ENCODE results near the gene CFAP45. TPM values are rescaled to one million over a fixed set of nuclear protein-coding genes. Genes with fewer than 3 reads are reported as not detected.
A peak's percentile ranks its signal among the peaks of the same experiment; 100 is the strongest.

Gene CFAP45
- total and polyA plus RNA-seq, 9 of the 15 experiments (the other 6 are each of a cell fraction or from before 2014, with no cell fraction given) = 0.65 to 2.4 (median 1.5) TPM

GRCh38 chr1:159947942-159948341 lies 48.0 kb upstream of the CFAP45 start:
- H3K4me3 ChIP-seq = no peak overlapping the region
- H3K9me1 ChIP-seq (ENCODE audit: control insufficient read depth, insufficient read depth, low read length) = no peaks in the 10 kb centered on the region
- CTCF ChIA-PET (ENCODE audit: low intra/inter-chr PET ratio) = no interaction called here
- ATAC-seq (no peak), FAIRE-seq (no peak), DNase-seq (ENCODE audit: extremely low read depth in 1 of 4, low spot score in 3 of 4) (no peak)
- H2AFZ ChIP-seq (ENCODE audit: low read depth, low read length) = no peak overlapping the region
- no peaks in the 10 kb centered on the region for H3K9me3 ChIP-seq (replicated peaks; ENCODE audit: control insufficient read depth, insufficient read depth, low read depth, low read length)
- no peaks in the 10 kb centered on the region for H3K36me3 ChIP-seq (ENCODE audit: control insufficient read depth, insufficient read depth, low read length)
- POLR2A ChIA-PET = interaction anchor here (0.7 kb wide), 1 partner anchor 52 kb away, joined by 3 read pairs; no protein-coding TSS in a partner anchor
- H4K20me1 ChIP-seq (replicated peaks; ENCODE audit: control insufficient read depth, insufficient read depth, low read length) = 0 out of 2 replicates have a peak, but pooled peaks cover 3% of the 10 kb centered on the region
- peaks cover 5 to 13% of the 10 kb centered on the region in 2 experiments; a peak in 3 of 5 replicates for H3K4me1 ChIP-seq (replicated peaks in 1 of 2; ENCODE audit: control insufficient read depth in 2 of 2, insufficient read depth in 2 of 2, low read length in 2 of 2)
- no peak overlapping the region for H3K27ac ChIP-seq (ENCODE audit: extremely low read depth, low read depth, low read length)
- WGBS (ENCODE audit: insufficient coverage, low coverage, missing lambda C conversion rate) = 27% methylated on average over 1 of the region's 1 CpG
- BruUV-seq (replicated peaks) = no TSS peak
- peaks cover 0 to 19% of the 10 kb centered on the region in 2 experiments; a peak in 2 of 5 replicates for H3K27me3 ChIP-seq (ENCODE audit: control insufficient read depth in 2 of 2, insufficient read depth in 2 of 2, low read length in 2 of 2)
- no peak overlapping the region for H3K9ac ChIP-seq (ENCODE audit: insufficient read depth in 1 of 2, low read depth in 2 of 2, low read length in 2 of 2)
- in situ Hi-C loops (cut with MboI) (no loop called here), intact Hi-C loops (cut with micrococcal nuclease) (loop anchor here (5.0 kb wide), 1 partner anchor 166 kb away; the partner anchor contains the start of gene DUSP23)
- no peak overlapping the region for H3K4me2 ChIP-seq (ENCODE audit: insufficient read depth, low read length)
- TF ChIP-seq STAT5B (CRISPR knock-in tag; IDR thresholded peaks at IDR 0.05) (no peak), CUX1 (CRISPR knock-in tag; IDR thresholded peaks at IDR 0.05) (no peak), MXI1 (IDR thresholded peaks at IDR 0.05; ENCODE audit: low read depth, low read length) (no peak), ZNF263 (CRISPR knock-in tag; IDR thresholded peaks at IDR 0.05; ENCODE audit: borderline replicate concordance) (0 out of 2 replicates have a peak, but pooled peaks have one; percentile 19)
- TF ChIP-seq, protein P1, sequence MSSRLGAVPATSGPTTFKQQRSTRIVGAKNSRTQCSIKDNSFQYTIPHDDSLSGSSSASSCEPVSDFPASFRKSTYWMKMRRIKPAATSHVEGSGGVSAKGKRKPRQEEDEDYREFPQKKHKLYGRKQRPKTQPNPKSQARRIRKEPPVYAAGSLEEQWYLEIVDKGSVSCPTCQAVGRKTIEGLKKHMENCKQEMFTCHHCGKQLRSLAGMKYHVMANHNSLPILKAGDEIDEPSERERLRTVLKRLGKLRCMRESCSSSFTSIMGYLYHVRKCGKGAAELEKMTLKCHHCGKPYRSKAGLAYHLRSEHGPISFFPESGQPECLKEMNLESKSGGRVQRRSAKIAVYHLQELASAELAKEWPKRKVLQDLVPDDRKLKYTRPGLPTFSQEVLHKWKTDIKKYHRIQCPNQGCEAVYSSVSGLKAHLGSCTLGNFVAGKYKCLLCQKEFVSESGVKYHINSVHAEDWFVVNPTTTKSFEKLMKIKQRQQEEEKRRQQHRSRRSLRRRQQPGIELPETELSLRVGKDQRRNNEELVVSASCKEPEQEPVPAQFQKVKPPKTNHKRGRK (tag; IDR thresholded peaks at IDR 0.05) = peak; percentile 46
- no peaks in the 10 kb centered on the region for H3K79me2 ChIP-seq (ENCODE audit: control insufficient read depth, insufficient read depth, low read length)

All from K562 (cell line).